HG03571 (cell line): ENCODE measurements around the gene C11orf42.
A peak's percentile ranks its signal among the peaks of the same experiment; 100 is the strongest.
"Not testable (repeated sequence)": the region's sequence is repeated elsewhere in the genome, so short reads cannot be mapped to it uniquely, and the experiment has no call there.

Experiments used
- ATAC-seq: cut with Tn5 transposase; IDR thresholded peaks from one replicate; pipeline ENCODE4 v1.9.1; 2021; ENCODE audit not compliant: unreplicated experiment

C11orf42 gene

DNA sequence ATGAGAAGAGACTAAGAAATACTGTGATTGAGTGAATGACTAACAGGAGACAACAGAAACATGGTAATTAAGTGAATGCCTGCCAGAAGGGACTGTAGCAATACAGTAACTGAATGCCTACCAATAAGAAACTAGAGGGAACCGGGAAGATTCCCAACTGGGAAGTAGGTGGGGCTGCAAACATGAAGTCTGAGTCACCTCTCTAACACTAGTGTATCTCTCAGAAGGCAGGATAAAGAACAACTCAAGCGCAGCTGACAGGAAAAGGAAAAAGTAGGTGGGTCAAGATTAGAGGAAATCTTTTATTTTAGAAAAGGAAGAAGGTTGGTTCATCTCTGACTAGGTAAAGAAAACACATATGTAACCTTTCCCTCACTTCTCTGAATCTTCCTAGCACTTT lies 14.0 kb downstream of the C11orf42 start:
- no peak for ATAC-seq

DNA sequence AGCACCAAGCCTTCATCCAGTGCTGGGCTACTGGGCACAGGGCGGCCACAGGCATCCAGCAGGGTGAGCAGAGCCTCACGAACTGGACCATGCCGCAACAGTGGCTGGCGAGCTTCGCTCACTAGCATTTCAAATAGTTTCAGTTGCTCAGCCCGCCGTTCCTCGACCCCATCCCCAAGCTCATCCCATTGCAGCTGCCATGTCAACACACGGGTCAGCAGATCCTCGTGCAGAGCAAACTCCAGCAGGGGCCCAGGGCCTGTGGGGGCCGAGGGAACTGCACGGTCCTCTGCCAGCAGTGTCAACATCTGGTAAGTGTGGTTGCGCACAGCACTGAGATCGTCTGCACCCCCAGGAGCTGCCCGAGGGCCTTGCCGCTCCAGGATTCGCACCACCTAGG lies 18.5 kb downstream of the C11orf42 start:
- ATAC-seq: no peak

DNA sequence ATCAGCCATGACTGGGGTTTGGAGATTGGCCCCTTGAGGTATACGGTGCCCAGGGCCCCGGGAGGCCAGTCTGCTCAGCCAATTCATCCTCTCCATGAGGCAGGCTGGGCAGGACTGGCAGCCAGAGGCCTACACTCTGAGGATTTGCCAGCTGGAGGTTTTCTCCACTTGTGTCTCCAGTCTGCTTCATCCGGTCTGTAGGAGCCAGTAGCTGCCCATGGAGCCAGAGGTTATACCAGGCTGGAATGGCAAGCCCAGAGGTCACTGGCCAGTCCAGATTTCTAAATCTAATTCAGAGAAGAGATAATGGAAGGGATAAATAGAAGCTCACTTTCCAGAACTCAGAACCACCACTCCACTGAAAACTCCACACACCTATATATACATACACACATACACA lies 19.1 kb downstream of the C11orf42 start:
- no peak for ATAC-seq

DNA sequence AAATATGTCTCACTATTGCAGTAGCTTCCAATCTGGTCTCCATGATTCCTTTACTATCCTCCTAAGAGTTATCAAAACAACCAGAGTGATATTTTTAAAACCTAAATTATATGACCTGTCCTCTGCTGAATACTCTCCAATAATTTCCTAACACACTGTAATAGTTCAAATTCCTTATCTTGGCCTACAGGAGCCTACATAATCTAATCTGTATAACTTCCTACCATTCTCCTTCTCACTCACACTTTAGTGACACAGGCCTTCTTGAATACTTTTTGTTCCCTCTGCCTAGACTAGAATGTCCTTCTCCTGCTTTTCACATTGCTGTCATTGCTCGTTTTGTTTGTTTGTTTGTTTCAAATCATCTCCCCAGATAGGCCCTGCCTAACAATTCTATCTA lies 19.7 kb downstream of the C11orf42 start:
- no peak for ATAC-seq

DNA sequence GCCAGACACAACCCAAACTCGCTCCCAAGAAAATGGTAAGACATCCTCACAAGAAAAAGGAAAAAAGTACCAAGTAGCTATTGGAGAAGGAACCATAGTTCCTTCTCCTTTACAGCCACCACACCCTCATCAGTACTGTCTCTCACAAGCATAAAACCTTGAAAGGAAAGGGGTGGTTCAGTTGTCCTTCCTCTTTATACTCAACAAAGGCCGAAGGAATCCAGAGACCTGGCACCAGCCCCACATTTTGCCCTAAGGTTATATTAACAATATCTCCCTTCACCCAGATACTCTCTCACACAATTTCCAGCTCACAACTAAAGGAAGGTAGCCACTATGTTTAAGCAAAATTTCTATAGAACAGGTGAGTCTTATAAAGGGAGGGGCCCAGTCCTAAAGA lies 20.5 kb downstream of the C11orf42 start:
- no peak for ATAC-seq

DNA sequence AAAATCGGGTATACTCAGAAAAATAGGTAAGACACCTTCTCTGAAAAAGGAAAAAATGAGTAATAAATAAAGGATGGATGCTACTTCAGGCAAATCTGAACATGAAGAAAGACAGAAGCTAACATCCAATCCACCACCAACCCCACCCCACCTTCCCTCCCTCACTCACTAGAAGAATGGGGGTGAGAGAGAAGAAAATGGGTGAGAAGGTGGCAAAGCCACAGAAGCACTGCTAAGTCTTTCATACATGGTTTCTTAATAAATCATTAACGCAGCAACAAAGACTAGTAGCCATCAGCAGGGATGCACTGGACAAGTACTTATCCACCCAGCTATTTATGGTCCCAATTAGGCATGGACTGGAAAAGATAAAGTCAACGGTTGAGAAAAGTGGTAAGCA lies 23.2 kb downstream of the C11orf42 start:
- no peak for ATAC-seq

DNA sequence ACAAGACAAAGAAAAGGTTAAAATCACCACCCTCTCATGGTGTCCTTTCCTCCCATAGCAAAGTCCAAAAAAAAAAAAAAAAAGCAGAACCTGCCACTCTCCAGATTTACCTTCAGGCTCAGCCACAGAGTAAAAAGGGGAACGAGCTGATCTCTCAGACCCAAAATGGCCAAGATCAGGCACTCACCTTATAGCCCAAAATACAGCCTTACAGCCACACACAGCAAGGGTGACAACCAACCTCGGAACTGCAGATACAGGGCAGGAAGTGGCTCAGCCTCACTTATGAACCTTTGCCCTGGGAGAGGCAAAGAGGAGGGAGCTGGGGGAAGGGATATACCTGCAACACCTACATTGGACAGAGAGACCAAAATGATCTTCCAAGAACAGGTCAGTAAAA lies 24.6 kb downstream of the C11orf42 start:
- no peak for ATAC-seq

DNA sequence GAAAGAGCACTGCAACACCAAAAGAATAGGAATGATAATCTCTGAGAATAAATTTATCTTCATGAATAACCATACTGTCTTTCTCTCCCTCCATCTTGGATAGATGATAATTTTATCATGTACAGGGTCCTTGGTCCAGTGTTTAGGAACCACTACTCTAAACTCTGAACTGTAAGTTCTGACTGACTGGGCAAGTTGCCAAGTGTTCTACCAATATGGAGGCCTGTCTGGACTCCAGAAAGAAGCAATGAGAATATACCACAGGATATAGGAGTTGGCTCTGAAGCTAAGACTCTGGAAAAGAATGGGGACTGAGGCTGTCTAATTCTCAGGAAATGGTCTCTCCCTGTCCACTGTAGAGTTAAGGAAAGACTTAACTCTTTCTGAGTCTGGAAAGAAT lies 27.5 kb downstream of the C11orf42 start:
- no peak for ATAC-seq

DNA sequence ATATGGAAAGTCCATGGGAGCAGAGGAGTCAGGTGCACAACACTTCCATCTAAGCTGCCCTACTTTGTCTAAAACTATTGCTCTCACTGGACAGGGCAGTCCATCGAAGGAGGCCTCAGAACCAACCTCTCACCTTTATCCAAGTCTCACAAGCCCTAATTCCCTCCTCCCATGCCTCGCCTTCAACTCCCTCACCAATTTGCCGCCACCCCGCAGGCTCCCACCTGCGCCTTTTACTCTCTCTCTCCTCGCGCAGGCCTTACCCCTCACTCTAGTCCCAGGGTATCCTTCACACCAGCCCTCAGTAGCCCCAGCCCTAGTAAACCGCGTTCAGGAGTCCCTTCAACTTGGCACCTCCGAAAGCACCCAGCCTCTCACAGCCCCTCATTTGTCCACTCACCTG lies 28.6 kb downstream of the C11orf42 start:
- no peak for ATAC-seq

DNA sequence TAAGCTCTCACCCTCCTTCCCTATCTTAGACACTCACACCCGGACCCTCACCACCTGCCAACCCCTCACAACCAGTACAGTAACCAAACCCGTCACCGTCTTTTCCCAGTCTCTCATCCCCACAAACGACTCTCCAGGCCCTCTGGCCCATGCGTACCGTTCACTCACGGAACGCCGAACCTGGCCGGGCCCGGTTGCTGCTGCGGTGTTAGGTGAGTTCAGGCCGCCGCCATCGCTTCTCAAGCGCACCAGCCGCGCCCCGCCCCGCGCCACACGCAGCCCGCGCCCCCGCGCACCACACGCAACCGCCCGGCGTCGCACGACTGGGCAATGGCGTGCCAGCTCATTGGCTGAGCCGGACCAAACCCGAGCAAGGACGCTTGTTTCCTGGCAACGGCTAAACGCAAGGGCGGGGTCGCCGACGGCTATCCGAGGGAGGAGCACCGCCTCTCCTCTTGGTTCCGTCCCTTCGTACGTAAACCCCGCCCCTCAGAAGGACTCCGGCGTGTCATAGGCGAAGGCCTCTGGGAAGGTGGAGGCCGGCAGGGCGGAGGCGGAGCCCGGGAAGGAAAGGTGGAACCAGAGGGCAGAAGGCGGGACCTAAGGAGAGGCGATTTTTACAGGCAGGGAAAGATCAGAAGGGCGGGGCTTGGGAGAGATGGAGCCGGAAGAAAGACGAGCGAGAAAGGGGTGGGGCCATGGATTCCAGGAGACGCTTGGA lies 29.2 kb downstream of the C11orf42 start, which contains the start of gene FHIP1B:
FHIP1B (minus strand) TSS at position 250 of the 721 bp plus-strand sequence. CDS start 10,120 bp downstream, outside the sequence.
- peak; percentile 96 for ATAC-seq

DNA sequence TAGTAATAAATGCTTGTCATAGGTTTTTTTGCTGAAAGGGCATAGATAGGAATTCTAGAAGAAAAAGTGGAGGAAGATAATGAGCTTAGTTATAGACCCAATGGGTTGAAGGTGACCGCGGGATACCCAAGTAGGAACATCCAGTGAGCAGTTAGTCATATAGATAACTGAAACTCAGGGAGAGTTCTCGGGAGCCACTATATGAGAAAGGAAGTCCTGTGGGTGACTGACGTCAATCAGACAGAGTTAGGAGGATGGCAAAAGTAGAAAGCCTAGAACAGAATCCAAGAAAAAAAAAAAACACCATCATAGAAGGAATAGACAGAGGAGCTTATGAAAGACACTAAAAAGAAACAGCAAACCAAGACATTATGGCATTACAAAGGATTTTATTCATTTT lies 31.9 kb downstream of the C11orf42 start:
- no peak for ATAC-seq

DNA sequence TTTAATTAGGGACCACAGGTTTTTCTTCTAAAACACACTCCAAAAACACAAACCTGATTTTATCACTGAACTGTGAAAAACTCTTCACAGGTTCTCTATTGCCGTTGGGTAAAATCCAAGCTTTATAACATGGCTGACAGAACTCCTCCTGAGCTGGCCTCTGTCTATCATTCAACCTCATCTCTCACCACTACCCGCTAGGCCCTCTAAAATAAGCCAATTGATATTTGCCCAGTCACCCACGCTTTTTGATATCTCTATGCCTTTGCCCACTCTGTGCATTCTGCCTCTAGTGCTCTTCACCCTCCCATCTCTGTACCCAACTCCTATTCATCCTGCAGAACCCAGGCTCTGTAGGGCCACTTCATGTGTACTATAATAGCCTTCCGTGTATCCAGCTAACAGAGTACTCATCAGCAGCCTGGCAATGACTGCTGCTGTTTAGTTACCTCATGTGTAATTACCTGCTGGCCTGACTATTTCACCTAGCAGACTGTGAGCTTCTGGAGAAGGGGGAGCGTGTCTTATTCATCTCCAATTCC lies 32.5 kb downstream of the C11orf42 start:
- no peak for ATAC-seq

DNA sequence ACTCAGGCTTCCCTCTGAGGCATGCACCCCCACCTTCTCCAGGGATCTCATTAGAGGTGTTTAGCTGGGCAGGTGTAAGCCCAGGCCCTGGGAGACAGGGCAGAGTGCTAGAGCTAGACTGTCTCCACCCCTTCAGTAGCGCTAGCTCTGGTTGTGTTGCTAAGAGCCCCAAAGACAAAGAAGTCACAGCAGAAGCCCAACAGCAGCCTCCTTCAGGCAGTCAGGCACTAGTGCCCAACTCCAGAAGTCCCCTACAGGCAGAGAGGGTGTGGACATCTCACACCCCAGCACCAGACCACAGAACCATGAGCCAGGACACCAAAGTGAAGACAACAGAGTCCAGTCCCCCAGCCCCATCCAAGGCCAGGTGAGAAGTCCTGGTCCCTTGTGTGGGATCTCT lies 33.5 kb downstream of the C11orf42 start, which contains the start of gene CNGA4:
CNGA4 (plus strand) TSS at position 188 of the 400 bp plus-strand sequence; CDS start at position 306, 118 bp downstream.
- ATAC-seq: no peak

DNA sequence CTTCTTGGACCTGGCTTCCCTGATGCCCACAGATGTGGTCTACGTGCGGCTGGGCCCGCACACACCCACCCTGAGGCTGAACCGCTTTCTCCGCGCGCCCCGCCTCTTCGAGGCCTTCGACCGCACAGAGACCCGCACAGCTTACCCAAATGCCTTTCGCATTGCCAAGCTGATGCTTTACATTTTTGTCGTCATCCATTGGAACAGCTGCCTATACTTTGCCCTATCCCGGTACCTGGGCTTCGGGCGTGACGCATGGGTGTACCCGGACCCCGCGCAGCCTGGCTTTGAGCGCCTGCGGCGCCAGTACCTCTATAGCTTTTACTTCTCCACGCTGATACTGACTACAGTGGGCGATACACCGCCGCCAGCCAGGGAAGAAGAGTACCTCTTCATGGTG lies 34.8 kb downstream of the C11orf42 start:
- ATAC-seq: no peak

DNA sequence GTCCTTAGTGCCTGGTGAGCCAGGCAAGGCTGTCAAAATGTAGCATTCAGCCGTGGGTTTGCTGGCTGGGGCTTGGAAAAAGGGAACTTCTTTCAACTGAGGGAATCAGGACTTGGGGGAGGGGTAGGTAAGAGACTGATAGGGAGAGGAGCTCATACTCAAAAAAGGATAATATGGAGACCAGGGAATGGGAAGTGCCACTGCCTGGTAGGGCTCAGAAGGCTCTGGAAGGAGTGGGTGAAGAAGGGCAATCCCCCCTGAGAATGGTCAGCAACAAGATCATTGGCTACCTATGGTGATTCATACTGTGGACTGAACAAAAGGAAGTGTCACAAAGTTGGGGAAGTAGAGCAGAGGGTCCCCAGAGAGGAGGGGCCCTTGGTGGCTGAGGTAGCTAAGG lies 35.4 kb downstream of the C11orf42 start:
- no peak for ATAC-seq

DNA sequence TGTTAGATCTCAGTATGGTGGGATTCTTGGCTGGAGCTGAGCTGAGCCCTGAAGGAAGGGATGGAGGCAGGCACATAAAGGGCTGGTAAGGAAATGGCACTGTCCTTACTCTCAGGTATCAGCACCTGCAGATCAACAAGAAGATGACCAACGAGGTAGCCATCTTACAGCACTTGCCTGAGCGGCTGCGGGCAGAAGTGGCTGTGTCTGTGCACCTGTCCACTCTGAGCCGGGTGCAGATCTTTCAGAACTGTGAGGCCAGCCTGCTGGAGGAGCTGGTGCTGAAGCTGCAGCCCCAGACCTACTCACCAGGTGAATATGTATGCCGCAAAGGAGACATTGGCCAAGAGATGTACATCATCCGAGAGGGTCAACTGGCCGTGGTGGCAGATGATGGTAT lies 36.0 kb downstream of the C11orf42 start:
- no peak for ATAC-seq

DNA sequence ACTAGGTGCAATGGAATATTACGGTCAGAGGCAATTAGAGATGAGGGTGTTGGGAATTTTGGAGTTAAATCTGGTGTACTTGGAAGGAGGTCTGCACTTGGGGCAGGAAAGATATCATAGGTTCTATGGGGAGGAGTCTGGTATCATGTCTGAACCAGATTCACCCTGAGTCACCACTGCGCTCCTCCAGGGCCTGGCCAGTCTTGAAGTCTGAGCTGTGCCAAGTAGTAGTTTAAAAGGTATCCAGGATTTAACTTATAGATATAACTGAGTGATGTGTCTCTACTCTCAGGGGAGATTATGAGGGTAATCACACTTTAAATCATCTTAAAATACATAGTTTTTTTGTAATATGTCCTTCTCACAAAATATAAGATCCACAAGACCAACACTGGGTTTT lies 40.2 kb downstream of the C11orf42 start:
- ATAC-seq: no peak

DNA sequence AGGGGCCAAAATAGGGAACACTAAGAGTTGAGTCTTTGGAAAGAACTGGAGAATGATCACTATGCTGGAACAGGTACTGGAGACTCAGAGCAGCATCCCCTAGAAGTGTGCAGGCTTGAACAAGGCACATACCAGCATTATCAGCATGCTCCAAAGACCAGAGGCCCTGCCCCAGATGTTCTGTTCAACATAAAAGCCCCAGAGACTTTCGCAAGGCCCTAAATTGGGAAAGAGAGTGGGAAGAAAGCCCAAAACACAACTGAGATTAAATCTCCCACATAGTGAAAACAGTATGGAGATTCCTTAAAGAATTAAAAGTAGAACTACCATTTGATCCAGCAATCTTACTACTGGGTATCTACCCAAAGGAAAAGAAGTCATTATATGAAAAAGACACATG lies 42.9 kb downstream of the C11orf42 start:
- ATAC-seq: no peak

DNA sequence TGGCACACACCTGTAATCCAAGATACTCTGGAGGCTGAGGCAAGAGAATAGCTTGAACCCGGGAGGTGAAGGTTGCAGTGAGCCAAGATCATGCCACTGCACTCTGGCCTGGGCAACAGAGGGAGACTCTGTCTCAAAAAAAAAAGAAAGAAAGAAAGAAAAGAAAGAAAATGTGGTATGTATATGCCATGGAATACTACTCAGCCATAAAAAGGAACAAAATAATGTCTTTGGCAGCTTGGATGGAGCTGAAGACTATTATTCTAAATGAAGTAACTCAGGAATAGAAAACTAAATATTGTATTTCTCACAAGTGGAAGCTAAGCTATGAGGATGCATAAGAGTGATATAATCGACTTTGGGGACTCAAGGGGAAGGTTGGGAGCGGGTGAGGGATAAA lies 43.5 kb downstream of the C11orf42 start:
- ATAC-seq: not testable (repeated sequence)

DNA sequence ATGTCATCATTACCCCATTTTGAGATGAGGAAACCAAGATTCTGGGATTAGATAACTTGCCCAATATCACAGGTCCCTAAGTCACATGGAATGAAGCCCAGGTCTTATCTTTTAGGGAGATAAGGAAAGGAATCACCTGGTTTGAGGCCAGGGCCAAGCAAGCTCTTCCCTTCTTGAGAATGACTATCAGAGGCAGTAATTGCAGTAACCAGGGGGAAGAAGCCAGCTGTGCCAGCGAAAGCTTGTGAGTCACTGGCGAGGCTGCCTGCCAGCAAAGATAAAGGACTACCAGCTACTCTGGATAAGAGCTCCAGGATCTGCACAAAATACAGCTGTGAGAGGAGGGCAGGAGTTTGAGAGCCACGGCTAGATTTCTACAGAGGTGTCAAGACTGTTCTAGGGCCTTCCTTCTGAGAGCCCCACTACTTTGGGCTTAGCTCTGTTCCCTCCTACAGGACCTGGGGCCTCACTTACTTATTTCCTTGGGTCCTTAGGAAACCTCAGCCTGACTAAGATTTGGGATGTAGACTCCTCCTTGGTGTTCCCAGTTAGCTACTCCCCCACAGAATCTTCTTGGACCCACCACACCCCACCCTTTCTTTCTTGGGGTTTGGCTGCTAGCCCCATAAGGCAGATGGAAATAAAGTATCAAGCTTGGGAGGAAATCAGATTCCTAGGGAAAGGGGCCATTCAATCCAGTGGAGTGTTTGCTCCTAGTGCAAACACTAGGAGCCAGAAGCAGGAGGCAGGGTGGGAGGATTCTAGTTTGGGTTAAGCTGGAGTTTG lies 44.6 kb downstream of the C11orf42 start:
- ATAC-seq: no peak

DNA sequence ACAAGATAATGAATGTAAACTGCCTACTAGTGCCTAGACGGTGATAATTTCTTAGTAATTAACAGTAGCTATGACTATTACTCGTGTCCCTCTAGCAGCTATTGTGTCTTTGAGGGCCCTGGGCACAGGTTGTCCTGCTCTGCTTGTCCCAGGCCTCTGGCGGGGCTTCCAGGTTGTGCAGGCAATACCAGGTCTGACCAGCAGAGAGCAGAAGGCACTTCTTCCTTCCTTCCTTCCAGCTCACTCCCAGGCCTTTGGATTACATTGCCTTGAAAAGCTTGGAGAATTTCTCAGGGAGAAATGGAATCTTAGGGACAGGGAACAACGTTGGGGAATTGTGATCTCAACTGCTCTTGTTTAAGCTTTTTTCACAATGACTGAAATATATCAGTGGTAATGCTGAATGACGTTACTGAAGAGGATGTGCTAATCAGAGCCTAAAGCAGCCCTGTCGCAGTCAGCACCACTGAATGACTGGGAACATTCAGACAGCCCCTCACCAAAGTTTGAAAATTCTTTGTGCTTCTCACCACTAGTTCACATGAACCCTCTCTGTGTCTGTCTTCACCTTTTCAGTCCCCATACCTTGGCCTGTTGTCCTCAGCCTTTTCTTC lies 45.9 kb downstream of the C11orf42 start:
- ATAC-seq: peak; percentile 71
